Mesothelial cell of epicardium (in vitro differentiated cells): ENCODE data around the gene CLIP2. TPM values are rescaled to one million over a fixed set of nuclear protein-coding genes. Genes with fewer than 3 reads are reported as not detected.

Experiments
- DNase-seq, 2 experiments: peaks; one replicate each; pipeline ENCODE4 v3.0.0; 2021; ENCODE audit warnings: low spot score in 2 of 2; ENCODE audit not compliant: unreplicated experiment in 2 of 2
- H3K27ac Mint-ChIP-seq: 2 replicates; pipeline ENCODE4 v1.8.0; 2021; ENCODE audit warnings: mixed read lengths
- H3K27me3 Mint-ChIP-seq: 2 replicates; pipeline ENCODE4 v1.8.0; 2021; ENCODE audit warnings: low read depth, mixed read lengths
- H3K36me3 Mint-ChIP-seq: 2 replicates; pipeline ENCODE4 v1.8.0; 2021; ENCODE audit warnings: mixed read lengths
- H3K4me1 Mint-ChIP-seq: 2 replicates; pipeline ENCODE4 v1.8.0; 2021; ENCODE audit warnings: mixed read lengths
- H3K4me3 Mint-ChIP-seq: 2 replicates; pipeline ENCODE4 v1.8.0; 2021; ENCODE audit warnings: mild to moderate bottlenecking, moderate library complexity, mixed read lengths
- H3K9me3 Mint-ChIP-seq: 2 replicates; pipeline ENCODE4 v1.8.0; 2021; ENCODE audit warnings: mixed read lengths
- CTCF ChIP-seq: fragments of 200-600 bp; sonication (generic); IDR thresholded peaks from one replicate; pipeline ENCODE4 v1.5.0; 2021; ENCODE audit warnings: antibody characterized with exemption; ENCODE audit not compliant: unreplicated experiment
- total RNA-seq: library from RNA; stranded (reverse); gene quantifications from 3 replicates; pipeline ENCODE4 v1.2.1, GENCODE V29; 2021

Gene CLIP2
- total RNA-seq, 1 donor from 2014 or later, result 40.2 TPM

- TF ChIP-seq CTCF, result peak; percentile 76
- Mint-ChIP-seq H3K4me1 (peaks cover 7% of the 10 kb centered on the region), H3K4me3 (no peak overlapping the region), H3K27ac (no peak overlapping the region), H3K27me3 (no peaks in the 10 kb centered on the region), H3K9me3 (no peaks in the 10 kb centered on the region), H3K36me3 (no peaks in the 10 kb centered on the region)
- DNase-seq, result no peak
These were observed 160.7 kb downstream of the CLIP2 start for GRCh38 chr7:74449809-74450397.

GRCh38 chr7:74452748-74453321 lies 163.6 kb downstream of the CLIP2 start:
- Mint-ChIP-seq H3K27ac (peak overlapping the region; percentile 89), H3K36me3 (no peaks in the 10 kb centered on the region), H3K27me3 (no peaks in the 10 kb centered on the region), H3K4me3 (peak overlapping the region; percentile 74), H3K4me1 (peaks cover 14% of the 10 kb centered on the region), H3K9me3 (no peaks in the 10 kb centered on the region)
- no peak for TF ChIP-seq CTCF
- DNase-seq, result no peak

GRCh38 chr7:74453322-74454011 lies 164.3 kb downstream of the CLIP2 start, which contains the start of gene GTF2IRD1:
GTF2IRD1 (plus strand) TSS chr7:74453906; CDS start chr7:74508081, 54,175 bp downstream.
- H3K4me3 Mint-ChIP-seq, result peak within 1 kb of the TSS; percentile 74

GRCh38 chr7:74454021-74454924 lies 165.1 kb downstream of the CLIP2 start:
- TF ChIP-seq CTCF, result no peak
- peaks cover 17% of the 10 kb centered on the region for H3K4me1 Mint-ChIP-seq
- no peak for DNase-seq
- peaks cover 1% of the 10 kb centered on the region for H3K36me3 Mint-ChIP-seq
- H3K4me3 Mint-ChIP-seq, result peak overlapping the region; percentile 73
- no peaks in the 10 kb centered on the region for H3K9me3 Mint-ChIP-seq
- peak overlapping the region; percentile 92 for H3K27ac Mint-ChIP-seq
- no peaks in the 10 kb centered on the region for H3K27me3 Mint-ChIP-seq

More at GRCh38 chr7:74453322-74454011, 164.3 kb downstream of the CLIP2 start, which contains the start of gene GTF2IRD1:
- Mint-ChIP-seq H3K4me1 (peaks cover 14% of the 10 kb centered on the region), H3K36me3 (no peaks in the 10 kb centered on the region), H3K27me3 (no peaks in the 10 kb centered on the region), H3K27ac (peak within 1 kb of the TSS; percentile 92), H3K9me3 (no peaks in the 10 kb centered on the region)
- peak; percentile 61 to 76 for DNase-seq
- no peak for TF ChIP-seq CTCF

- peaks cover 3% of the 10 kb centered on the region for H3K36me3 Mint-ChIP-seq
- peaks cover 22% of the 10 kb centered on the region for H3K4me1 Mint-ChIP-seq
- DNase-seq, result no peak
- H3K27ac Mint-ChIP-seq, result peak overlapping the region; percentile 92
- H3K4me3 Mint-ChIP-seq, result peak overlapping the region; percentile 73
- no peaks in the 10 kb centered on the region for H3K9me3 Mint-ChIP-seq
- H3K27me3 Mint-ChIP-seq, result no peaks in the 10 kb centered on the region
- TF ChIP-seq CTCF, result no peak
These were observed 165.7 kb downstream of the CLIP2 start for GRCh38 chr7:74454925-74455288.
